ENCODE data around the gene ELP5. TPM values are rescaled to one million over a fixed set of nuclear protein-coding genes. Genes with fewer than 3 reads are reported as not detected.

ELP5 gene
- polyA plus RNA-seq (2013, experiment 1 of 4) = 81.5 TPM
- polyA plus RNA-seq (2013, experiment 2 of 4) = 74.1 TPM
- polyA plus RNA-seq (2013, experiment 3 of 4) = 62.5 TPM
- 69.5 TPM for polyA plus RNA-seq (2013, experiment 4 of 4)

GRCh38 chr17:7252176-7253043 lies at the start of gene ELP5:
Gene ELP5, plus strand, starts transcription at chr17:7252215. Its CDS starts 336 bp downstream, at chr17:7252551.
- 2% methylated on average over 55 of the region's 55 CpGs for WGBS, 2 experiments
- Histone ChIP-seq H3K27ac (ENCODE audit: insufficient read depth, low read depth, low read length, poor library complexity, severe bottlenecking) (peak within 1 kb of the TSS; percentile 99), H3K36me3 (ENCODE audit: control insufficient read depth, insufficient read depth, low read length) (peaks cover 18% of the 10 kb centered on the region), H3K9me3 (ENCODE audit: control insufficient read depth, low read length) (no peaks in the 10 kb centered on the region), H3K4me3 (ENCODE audit: insufficient read depth, low read depth, low read length) (peak within 1 kb of the TSS; percentile 91), H3K4me1 (ENCODE audit: control insufficient read depth, insufficient read depth, low read length) (peaks cover 20% of the 10 kb centered on the region), H3K27me3 (ENCODE audit: control insufficient read depth, insufficient read depth, low read length, poor library complexity, severe bottlenecking) (no peaks in the 10 kb centered on the region)

DNA sequence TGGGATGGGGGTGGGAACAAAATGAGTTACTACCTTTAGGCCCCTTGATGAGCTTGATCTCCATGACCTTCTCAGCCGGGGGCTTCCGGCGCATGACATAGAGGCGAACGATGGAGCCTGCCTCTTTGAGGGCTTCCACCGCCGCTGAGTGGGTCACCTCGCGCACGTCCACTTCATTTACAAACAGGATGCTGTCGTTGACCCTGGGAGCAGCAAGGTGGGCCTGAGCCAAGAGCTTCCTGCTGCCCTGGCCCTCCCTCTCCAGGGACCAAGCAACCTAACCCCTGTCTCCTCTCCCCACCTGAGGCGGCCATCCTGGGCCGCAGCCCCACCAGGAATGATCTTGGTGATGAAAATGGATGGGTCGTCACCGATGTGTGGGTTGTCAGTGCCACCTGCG lies 48.6 kb upstream of the ELP5 start:
- 95 to 98% methylated on average over 16 of the region's 16 CpGs for WGBS, 2 experiments
- H3K4me1 ChIP-seq (ENCODE audit: control insufficient read depth, insufficient read depth, low read length) = peaks cover 39% of the 10 kb centered on the region
- H3K27me3 ChIP-seq (ENCODE audit: control insufficient read depth, insufficient read depth, low read length, poor library complexity, severe bottlenecking) = no peaks in the 10 kb centered on the region
- no peak overlapping the region for H3K27ac ChIP-seq (ENCODE audit: insufficient read depth, low read depth, low read length, poor library complexity, severe bottlenecking)
- no peak overlapping the region for H3K4me3 ChIP-seq (ENCODE audit: insufficient read depth, low read depth, low read length)
- H3K9me3 ChIP-seq (ENCODE audit: control insufficient read depth, low read length) = no peaks in the 10 kb centered on the region
- H3K36me3 ChIP-seq (ENCODE audit: control insufficient read depth, insufficient read depth, low read length) = peaks cover 28% of the 10 kb centered on the region

DNA sequence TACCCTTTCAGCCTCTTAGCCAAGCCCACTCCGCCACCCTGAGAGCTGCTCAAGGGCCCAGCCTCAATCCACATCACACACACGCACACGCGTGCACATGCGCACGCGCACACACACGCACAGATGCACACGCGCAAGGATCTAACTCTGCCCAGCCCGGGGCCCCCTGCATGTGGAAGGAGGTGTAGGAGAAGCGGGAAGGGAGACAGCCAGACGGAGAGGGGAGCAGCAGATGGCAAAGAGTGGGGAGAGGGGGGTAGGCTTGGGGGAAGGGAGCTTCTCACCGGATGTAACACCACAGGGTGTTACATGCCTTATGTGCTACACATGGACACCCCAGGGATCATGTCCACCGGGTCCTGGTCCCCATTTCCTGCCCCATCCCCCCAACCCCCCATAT lies 47.7 kb upstream of the ELP5 start:
- Histone ChIP-seq H3K27me3 (ENCODE audit: control insufficient read depth, insufficient read depth, low read length, poor library complexity, severe bottlenecking) (no peaks in the 10 kb centered on the region), H3K9me3 (ENCODE audit: control insufficient read depth, low read length) (no peaks in the 10 kb centered on the region), H3K4me1 (ENCODE audit: control insufficient read depth, insufficient read depth, low read length) (peaks cover 48% of the 10 kb centered on the region), H3K36me3 (ENCODE audit: control insufficient read depth, insufficient read depth, low read length) (peaks cover 28% of the 10 kb centered on the region), H3K4me3 (ENCODE audit: insufficient read depth, low read depth, low read length) (peak overlapping the region; percentile 38), H3K27ac (ENCODE audit: insufficient read depth, low read depth, low read length, poor library complexity, severe bottlenecking) (peak overlapping the region; percentile 20)
- WGBS, 2 experiments = 89 to 90% methylated on average over 15 of the region's 15 CpGs

- Histone ChIP-seq H3K4me3 (ENCODE audit: insufficient read depth, low read depth, low read length) (peak overlapping the region; percentile 38), H3K9me3 (ENCODE audit: control insufficient read depth, low read length) (no peaks in the 10 kb centered on the region), H3K36me3 (ENCODE audit: control insufficient read depth, insufficient read depth, low read length) (peaks cover 28% of the 10 kb centered on the region), H3K27ac (ENCODE audit: insufficient read depth, low read depth, low read length, poor library complexity, severe bottlenecking) (peak overlapping the region; percentile 44), H3K4me1 (ENCODE audit: control insufficient read depth, insufficient read depth, low read length) (peaks cover 54% of the 10 kb centered on the region), H3K27me3 (ENCODE audit: control insufficient read depth, insufficient read depth, low read length, poor library complexity, severe bottlenecking) (no peaks in the 10 kb centered on the region)
- 0% methylated on average over 34 of the region's 34 CpGs for whole genome bisulfite sequencing, 2 experiments
Observed at GRCh38 chr17:7204828-7205461, 47.1 kb upstream of the ELP5 start.

GRCh38 chr17:7205561-7205960 lies 46.5 kb upstream of the ELP5 start:
- Histone ChIP-seq H3K27me3 (ENCODE audit: control insufficient read depth, insufficient read depth, low read length, poor library complexity, severe bottlenecking) (no peaks in the 10 kb centered on the region), H3K4me3 (ENCODE audit: insufficient read depth, low read depth, low read length) (peak overlapping the region; percentile 38), H3K4me1 (ENCODE audit: control insufficient read depth, insufficient read depth, low read length) (peaks cover 60% of the 10 kb centered on the region), H3K9me3 (ENCODE audit: control insufficient read depth, low read length) (no peaks in the 10 kb centered on the region), H3K36me3 (ENCODE audit: control insufficient read depth, insufficient read depth, low read length) (peaks cover 21% of the 10 kb centered on the region), H3K27ac (ENCODE audit: insufficient read depth, low read depth, low read length, poor library complexity, severe bottlenecking) (peak overlapping the region; percentile 44)
- WGBS, 2 experiments = 36 to 57% methylated on average over 10 to 13 of the region's 15 CpGs

DNA sequence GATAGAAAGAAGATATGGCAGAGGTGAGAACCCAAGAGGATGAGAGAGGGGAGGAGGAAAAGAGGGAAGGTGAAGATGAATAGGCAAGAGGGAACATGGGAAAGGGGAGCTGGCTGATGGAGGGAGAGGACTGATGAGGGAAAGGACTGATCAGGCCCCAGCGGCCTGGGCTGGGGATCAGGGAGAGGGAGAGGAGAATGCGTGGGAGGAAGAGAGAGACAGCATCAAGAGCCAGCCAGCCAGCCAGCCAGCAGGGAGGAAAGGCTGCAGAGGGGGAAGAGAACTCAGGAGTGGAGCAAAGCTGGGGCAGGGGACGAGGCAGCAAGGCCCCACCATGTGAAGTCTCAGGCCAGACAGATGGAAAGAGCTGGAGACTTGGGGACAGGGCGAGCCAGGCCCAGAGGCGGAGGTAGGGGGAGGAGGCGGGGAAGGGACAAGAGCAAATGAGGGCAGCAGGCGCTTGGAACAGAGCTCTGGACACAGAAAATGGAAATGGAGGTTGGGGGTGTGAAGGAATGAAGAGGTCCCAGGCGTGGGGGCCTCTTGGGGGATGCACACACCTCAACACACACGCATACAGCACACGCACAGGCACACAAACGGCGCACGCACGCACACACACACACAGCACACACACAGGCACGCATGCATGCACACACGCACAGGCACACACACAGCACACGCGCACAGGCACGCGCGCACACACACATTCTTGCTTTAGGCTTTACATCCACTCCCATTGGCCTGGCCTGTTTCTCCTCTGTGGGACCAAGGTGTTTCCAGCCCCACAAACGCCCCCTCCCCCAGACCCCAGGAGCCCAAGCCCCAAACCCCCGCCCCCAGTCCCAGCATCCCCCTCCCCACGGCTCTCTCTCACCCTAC lies 44.7 kb upstream of the ELP5 start:
- no peaks in the 10 kb centered on the region for H3K9me3 ChIP-seq (ENCODE audit: control insufficient read depth, low read length)
- WGBS, 2 experiments = 67 to 74% methylated on average over 22 to 24 of the region's 24 CpGs
- no peak overlapping the region for H3K27ac ChIP-seq (ENCODE audit: insufficient read depth, low read depth, low read length, poor library complexity, severe bottlenecking)
- peak overlapping the region; percentile 35 for H3K4me3 ChIP-seq (ENCODE audit: insufficient read depth, low read depth, low read length)
- H3K27me3 ChIP-seq (ENCODE audit: control insufficient read depth, insufficient read depth, low read length, poor library complexity, severe bottlenecking) = no peaks in the 10 kb centered on the region
- peaks cover 72% of the 10 kb centered on the region for H3K4me1 ChIP-seq (ENCODE audit: control insufficient read depth, insufficient read depth, low read length)
- H3K36me3 ChIP-seq (ENCODE audit: control insufficient read depth, insufficient read depth, low read length) = peaks cover 16% of the 10 kb centered on the region

GRCh38 chr17:7208027-7208571 lies 43.9 kb upstream of the ELP5 start:
- peaks cover 73% of the 10 kb centered on the region for H3K4me1 ChIP-seq (ENCODE audit: control insufficient read depth, insufficient read depth, low read length)
- no peaks in the 10 kb centered on the region for H3K9me3 ChIP-seq (ENCODE audit: control insufficient read depth, low read length)
- WGBS, 2 experiments = 6 to 7% methylated on average over 21 of the region's 21 CpGs
- H3K27me3 ChIP-seq (ENCODE audit: control insufficient read depth, insufficient read depth, low read length, poor library complexity, severe bottlenecking) = no peaks in the 10 kb centered on the region
- H3K36me3 ChIP-seq (ENCODE audit: control insufficient read depth, insufficient read depth, low read length) = peaks cover 8% of the 10 kb centered on the region
- peak overlapping the region; percentile 35 for H3K4me3 ChIP-seq (ENCODE audit: insufficient read depth, low read depth, low read length)
- H3K27ac ChIP-seq (ENCODE audit: insufficient read depth, low read depth, low read length, poor library complexity, severe bottlenecking) = peak overlapping the region; percentile 79

GRCh38 chr17:7208754-7209460 lies 43.1 kb upstream of the ELP5 start:
- H3K4me1 ChIP-seq (ENCODE audit: control insufficient read depth, insufficient read depth, low read length) = peaks cover 76% of the 10 kb centered on the region
- peak overlapping the region; percentile 35 for H3K4me3 ChIP-seq (ENCODE audit: insufficient read depth, low read depth, low read length)

More at GRCh38 chr17:7208754-7209460, 43.1 kb upstream of the ELP5 start:
- Histone ChIP-seq H3K27ac (ENCODE audit: insufficient read depth, low read depth, low read length, poor library complexity, severe bottlenecking) (peak overlapping the region; percentile 79), H3K36me3 (ENCODE audit: control insufficient read depth, insufficient read depth, low read length) (peaks cover under 1% of the 10 kb centered on the region), H3K27me3 (ENCODE audit: control insufficient read depth, insufficient read depth, low read length, poor library complexity, severe bottlenecking) (no peaks in the 10 kb centered on the region), H3K9me3 (ENCODE audit: control insufficient read depth, low read length) (no peaks in the 10 kb centered on the region)
- WGBS, 2 experiments = 75% methylated on average over 9 of the region's 9 CpGs
